ENCODE data around the gene STAB2.

DNA sequence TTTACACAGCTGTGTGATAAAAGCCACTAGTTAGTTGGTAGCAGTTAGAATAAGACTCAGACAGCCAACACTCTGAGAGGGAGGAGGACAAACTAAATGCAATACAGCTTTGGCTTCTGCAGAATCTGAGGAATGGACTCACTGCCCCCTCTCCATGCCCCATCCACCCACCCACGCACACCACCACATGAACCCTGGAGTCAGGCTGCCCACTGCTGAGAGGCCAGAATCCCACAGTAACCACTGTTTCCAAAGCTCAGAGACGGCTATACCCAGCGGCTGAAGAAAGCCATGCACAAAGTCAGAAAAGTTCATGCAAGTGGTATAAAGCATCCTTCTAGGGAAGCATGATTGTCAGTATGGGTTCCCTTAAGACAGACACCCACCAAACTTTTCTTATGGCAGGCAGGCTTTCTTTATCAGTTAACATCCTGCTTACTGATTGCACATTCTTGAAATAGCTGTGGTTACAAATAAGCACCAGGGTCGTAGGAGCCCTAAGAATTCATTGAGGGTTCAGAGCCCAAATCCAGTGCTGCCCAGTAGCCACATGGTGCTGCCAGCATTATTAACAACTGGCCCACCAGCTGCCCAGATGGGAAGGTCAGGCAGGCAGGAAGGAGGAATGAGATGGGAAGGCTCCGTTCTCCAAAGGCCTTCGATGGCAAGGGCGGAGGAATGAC is 192.5 kb downstream of the STAB2 start:
- TF ChIP-seq CTCF (IDR thresholded peaks at IDR 0.05) (no peak), POLR2A (IDR thresholded peaks at IDR 0.05) (no peak), POLR2AphosphoS5 (IDR thresholded peaks at IDR 0.05) (no peak), EP300 (IDR thresholded peaks at IDR 0.05) (no peak)
